CD4-positive, alpha-beta T cell treated with Interferon alpha-2 for 1 hour (primary cell): ENCODE results near the gene RCC1.
A peak's percentile ranks its signal among the peaks of the same experiment; 100 is the strongest.
"Not testable (repeated sequence)": the region's sequence is repeated elsewhere in the genome, so short reads cannot be mapped to it uniquely, and the experiment has no call there.

Experiments used
- DNase-seq, 2 donors: peaks; one replicate each; pipeline ENCODE4 v3.0.0-alpha.2; 2020 to 2022

Gene RCC1

DNA sequence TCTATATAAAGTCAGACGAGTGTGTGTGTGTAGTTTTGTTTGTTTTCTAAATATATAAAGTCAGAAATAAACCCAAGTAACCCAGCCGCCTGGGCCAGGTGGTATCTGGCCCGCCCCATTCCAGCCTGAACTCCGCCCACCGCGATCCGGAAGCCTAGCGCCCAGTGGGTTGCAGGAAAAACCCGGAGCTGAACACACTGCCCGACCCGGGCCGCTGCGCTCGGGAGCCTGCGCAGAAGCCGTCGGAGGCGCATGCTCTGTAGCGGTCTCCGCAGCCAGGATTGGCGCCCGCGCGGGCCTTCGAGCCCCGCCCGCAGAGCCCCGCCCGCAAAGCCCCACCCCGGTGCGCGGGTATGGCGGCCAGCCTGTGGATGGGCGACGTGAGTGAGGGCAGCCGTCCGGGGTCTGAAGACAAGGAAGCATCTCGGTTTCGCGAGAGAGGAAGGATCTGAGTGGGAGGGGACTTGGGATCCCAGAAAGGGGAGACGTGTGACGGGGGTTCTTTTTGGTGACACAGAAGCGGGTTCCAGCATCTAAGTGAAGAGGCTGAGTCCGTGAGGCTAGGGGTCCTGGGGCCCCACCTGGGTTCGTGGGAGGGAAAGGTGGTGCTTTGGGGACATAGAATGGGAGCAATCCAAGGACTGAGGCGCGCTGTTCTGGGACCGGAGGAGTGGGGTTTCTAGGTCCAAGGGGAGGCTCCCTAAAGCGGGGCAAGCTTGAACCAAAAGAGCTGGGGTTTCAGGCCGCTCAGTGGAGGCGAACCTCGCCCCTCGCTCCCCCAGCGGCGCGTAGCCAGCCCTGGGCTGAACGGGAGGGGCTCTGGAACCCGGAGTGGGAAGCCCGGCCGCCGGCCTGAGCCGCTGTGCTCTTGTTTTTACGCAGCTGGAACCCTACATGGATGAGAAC, 47.2 kb downstream of the RCC1 start, which contains the start of gene TRNAU1AP:
TSS of gene TRNAU1AP (plus strand) at position 328 of the 906 bp plus-strand sequence. CDS start at position 354, 26 bp downstream.
- DNase-seq: peak; percentile 96 to 98

DNA sequence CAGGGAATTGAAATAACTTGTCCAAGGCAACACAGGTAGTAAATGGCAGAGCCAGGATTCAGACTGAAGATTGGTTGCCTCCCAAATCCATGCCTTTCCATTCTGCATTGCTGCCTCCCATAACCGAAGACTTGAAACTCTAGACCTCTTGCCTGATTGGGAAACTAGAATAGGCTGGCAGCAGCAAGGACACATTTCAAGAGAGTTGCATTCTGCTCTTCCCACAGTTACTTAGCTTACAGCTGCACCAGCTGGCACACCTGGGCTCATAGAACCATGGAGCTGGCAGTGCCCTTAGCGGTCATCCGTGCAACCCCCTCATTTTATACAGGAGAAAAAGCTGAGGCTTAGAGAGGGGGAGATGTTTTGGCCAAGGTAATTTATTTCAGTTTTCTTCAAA, 55.0 kb downstream of the RCC1 start:
- DNase-seq: no peak

DNA sequence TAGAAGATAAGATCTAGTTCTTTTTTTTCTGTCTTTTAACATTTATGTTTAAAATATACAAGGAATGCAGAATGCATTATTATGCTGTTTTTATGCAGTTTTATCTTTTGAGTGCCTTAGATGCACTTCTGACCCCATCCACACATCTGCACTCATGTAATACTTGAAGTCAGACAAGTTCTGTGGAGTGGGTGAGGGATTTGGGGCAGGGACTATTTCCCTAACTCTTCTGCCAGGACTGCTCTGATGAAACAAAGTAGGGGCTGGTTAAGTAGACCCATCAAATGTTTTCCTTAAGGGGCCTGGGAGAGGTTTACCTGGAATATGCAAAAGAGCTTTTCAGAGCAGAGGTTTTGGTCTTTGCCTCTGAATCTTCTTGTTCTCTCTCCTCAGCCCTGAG, 58.5 kb downstream of the RCC1 start:
- DNase-seq: no peak

DNA sequence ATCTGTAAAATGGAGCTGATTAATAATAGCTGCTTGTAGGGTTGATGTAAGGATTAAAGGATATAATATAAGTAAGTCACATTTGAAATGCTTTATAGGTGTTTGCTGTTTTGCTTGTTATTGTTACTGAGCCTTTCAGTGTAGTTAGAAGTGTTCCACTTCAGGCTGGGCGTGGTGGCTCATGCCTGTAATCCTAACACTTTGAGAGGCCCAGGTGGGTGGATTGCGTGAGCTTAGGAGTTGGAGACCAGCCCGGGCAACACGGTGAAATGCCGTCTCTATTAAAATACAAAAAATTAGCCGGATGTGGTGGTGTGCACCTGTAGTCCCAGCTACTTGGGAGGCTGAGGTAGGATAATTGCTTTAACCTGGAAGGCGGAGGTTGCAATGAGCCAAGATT, 59.2 kb downstream of the RCC1 start:
- DNase-seq: no peak

DNA sequence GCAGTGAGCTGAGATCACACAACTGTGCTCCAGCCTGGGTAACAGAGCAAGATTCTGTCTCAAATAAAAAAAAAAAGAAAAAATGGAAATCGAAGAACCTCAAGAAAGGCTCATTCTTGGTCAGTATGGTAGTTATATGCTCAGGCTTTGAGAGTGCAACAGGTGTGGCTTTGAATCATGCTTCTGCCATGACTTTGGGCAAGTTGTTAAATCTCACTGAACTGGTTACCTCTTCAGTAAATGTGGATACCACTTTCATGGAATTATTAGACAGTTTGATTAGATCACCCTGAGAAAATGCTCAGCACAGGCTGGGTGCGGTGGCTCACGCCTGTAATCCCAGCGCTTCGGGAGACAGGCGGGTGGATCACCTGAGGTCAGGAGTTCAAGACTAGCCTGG, 59.9 kb downstream of the RCC1 start:
- DNase-seq: no peak

DNA sequence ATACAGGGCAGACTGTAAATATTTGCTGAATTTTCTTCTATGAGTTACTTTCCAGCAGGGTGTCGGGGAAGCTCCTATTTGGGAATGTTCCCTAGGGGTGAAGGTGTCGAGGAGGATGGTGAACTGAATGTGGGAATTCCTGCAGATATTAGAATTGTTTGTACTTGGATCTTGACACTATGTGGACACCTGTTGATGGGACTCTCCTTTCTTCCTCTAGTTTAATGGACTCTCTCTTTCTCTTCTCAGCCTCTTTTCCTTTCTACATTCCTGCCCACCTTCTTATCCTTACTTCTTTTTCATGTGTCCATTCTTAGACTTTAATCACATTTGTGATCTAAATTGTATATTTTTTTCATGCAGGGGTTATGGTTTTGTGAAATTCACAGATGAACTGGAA, 61.1 kb downstream of the RCC1 start:
- no peak for DNase-seq

DNA sequence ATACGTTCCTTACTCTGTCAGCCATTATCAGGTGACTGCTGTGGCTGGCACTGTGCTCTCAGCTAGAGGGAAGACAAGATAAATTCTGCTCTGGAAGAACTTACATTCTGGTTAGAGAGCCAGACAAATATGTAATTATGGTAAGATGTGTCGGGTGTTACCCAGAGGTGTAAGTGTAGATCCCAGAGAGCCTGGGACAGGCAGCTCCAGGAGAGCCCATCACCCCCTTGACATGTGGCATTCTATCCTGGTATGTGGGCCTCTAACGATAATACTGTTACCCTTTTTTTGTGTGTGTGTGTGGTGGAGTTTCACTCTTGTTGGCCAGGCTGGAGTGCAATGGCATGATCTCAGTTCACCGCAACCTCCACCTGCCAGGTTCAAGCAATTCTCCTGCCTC, 66.1 kb downstream of the RCC1 start:
- no peak for DNase-seq

DNA sequence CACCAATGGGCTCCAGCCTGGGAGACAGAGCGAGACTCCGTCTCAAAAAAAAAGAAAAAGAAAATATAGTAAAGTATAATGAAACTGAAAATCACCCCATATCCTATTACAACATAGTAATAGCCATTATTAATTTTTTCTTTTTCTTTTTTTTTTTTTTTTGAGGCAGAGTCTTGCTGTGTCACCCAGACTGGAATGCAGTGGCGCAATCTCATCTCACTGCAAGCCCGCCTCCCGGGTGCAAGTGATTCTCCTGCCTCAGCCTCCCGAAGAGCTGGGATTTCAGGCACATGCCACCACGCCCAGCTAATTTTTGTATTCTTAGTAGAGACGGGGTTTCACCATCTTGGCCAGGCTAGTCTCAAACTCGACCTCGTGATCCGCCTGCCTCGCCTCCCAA, 67.0 kb downstream of the RCC1 start:
- not testable (repeated sequence) for DNase-seq

DNA sequence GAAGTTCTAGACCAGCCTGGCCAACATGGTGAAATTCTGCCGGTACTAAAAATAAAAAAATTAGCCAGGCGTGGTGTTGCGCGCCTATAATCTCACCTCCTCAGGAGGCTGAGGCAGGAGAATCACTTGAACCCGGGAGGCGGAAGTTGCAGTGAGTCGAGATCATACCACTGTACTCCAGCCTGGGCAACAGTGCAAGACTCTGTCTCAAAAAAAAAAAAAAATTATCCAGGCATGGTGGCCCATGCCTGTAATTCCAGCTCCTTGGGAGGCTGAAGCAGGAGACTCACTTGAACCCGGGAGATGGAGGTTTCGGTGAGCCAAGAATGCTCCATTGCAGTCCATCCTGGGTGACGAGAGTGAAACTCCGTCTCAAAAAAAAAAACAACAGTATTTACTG, 67.7 kb downstream of the RCC1 start:
- no peak for DNase-seq

DNA sequence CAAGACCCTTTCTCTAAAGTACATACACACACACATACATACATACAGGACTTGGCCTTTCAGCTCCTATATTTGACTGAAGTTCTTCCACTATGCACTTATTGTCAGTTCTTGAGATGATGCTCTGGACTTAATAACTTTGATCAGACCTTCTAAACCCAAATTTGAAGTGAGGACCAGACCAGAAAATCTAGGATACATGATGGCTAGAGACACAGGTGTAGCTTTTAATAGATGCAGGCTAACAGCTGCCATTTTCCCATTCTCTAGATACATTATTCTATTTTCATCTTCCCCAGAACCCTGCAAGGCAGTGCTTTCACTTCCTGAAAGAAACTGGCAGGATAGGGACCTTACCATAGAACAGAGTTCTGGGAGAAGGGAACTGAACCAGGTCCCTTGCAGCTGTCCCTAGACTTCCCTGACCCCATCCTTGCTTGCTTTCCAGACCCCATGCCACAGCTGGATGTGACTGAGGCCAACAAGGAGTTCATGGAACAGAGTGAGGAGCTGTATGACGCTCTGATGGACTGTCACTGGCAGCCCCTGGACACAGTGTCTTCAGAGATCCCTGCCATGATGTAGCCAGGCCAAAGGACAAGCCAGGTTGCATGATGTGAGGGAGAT, 71.3 kb downstream of the RCC1 start:
- DNase-seq: no peak

DNA sequence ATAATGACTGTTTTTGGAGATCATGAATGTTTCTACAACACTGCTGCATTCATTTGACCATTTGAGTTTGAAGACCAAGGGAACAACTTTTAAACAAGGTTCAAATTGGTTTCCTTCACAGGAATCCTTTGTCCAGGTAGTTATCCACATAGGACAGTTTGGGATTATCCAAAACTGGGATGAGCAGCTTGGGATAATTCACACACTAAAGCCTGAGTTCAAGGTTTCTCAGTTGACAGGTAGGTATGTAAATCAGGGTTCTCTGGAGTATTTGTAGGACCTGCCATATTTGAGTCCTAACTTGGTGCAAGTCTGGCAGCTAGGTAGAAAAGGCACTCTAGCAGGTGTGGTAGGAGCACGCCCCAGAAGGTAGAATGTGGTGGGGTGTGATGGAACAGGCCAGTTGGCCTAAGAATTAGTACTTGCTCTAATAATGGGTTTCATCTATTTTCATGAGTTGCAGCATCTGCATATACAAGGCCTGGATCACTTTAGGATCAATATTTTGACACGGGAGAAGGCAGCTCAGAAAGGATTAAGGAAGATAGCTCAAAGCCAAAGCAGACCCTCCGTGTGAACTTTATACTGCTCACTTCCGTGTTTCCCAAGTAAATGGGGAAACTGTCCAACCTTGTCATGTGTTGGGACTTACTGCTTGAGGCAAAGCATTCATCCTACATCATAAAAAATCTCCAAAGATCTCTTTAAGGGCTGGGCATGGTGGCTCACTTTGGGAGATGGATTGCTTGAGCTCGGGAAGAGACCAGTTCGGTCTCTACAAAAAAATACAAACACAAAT, 72.1 kb downstream of the RCC1 start:
- no peak for DNase-seq

DNA sequence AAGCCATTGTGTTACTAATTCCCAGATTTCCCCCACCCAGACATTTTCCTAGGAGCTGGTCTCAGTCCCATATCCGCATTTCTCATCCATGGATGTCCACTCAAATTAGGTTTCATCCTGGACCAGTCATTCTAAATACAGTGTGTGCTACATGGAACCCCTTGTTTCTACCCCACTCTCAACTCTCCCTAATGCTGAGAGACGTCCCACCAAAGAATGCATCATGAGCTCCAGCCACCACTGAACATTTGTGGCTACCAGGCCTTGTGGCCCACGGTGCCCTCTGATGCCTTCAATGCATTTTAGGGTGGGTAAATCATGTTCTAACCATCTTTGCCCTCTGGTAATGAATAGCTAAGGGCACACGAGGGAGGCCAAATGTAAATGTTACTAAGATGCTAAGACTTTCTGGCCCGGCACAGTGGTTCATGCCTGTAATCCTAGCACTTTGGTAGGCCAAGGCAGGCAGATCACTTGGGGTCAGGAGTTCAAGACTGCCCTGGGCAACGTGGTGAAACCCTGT, 72.9 kb downstream of the RCC1 start:
- no peak for DNase-seq

DNA sequence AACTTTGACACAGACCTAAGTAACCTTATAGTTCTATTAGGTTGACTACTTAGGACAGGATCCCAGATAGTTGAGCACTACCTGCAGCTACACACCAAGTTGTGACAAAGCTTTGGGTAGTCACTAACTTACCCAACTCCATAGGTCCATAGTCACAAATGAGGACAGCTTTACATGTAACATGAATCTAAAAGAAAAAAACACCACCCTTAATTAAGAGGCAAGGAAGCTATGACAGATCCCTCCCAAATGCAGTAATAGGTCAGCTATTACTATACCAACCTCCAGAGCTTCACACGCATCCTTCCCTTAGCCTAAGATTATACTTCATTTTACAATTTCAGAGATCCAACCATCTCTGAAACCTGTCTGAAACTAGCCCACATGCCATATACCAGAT, 73.6 kb downstream of the RCC1 start:
- no peak for DNase-seq

DNA sequence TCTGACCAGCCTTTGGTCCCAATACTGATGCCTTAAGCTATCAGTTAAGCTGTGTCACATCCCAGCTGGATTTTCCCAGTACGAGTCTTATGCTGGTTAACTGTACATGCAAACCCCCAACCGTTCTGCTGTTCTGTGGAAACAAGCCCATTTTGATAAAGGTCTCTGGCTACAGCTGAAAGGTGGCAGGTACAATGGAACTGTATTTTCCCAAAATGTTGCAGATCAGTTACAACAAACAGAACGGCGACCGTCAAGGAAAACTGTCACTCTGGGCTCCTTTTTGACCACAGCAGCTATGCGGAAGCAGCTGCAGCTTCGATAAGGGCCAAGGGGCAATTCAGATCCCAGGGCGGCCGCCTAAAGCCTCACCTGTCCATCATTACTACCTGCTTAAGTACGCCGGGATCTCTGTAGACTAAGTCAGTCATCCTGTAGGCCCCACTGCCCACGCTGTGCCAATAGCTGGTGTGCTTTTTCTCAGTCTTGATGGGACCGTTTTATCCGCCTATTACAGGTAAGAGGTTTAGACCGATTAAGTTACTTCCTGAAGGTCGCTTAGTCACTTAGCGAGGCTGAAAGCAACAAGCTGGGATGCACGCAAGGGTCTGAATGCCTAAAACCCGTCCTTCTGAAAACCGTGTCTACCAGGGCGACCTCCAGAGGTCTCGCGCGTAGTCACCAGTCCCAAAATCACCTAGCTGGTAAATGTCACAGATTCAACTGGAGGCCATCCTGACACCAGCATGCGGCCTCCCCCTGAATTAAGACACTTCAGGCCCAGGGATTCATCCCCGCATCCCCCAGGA, 75.1 kb downstream of the RCC1 start:
- DNase-seq: peak; percentile 53 to 70

DNA sequence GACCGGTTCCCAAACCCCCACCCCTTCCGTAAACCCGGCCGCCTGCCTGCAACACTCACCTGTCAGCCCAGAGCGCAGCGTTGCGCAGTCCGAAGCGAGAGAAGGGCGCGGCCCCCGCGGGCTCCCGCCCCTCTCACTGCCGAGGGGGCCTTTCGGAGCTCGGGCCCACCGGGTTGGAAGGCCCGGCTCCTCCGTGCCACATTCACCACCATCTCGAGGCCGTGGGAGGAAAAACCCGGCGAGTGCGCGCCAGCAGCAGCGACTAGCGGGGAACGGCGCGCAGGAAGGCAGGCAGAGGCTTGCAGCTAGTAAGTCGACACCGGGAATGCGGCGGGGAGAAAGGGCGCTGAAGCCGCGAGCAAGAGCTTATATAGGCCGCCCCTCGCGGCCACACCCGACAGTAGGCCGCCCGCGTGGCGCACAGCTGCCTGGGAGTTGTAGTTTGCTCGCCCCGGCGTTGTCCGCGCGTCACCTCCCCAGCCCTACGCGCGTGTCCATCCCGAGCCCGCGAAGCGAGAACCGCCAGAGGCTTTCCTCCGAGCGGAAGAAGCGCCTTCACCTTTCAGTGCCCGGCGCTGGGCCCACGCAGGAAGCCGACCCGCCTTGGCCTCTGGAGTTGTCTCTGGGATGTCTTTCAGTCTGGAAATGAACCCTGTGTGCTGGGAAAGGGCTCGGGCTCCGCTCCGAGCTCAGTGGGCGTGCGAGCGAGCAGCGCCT, 75.8 kb downstream of the RCC1 start:
- DNase-seq: peak; percentile 93 to 95

DNA sequence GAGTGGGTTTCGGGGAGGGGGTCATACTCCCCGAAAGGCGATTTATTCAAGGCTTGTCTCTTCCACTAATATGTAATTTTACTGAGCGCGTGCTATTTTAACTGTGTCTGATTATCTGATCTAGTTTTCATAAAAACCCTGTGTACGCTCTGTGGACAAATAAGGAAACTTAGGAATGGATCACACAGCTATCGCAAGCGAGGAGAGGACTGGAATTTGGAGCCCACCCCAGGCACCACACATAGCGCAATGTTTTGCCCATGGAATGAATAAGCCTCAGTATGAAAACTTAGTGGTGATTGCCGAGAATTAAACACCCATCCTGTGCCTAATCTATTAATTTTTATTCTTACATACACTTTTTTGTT, 76.4 kb downstream of the RCC1 start:
- DNase-seq: no peak

DNA sequence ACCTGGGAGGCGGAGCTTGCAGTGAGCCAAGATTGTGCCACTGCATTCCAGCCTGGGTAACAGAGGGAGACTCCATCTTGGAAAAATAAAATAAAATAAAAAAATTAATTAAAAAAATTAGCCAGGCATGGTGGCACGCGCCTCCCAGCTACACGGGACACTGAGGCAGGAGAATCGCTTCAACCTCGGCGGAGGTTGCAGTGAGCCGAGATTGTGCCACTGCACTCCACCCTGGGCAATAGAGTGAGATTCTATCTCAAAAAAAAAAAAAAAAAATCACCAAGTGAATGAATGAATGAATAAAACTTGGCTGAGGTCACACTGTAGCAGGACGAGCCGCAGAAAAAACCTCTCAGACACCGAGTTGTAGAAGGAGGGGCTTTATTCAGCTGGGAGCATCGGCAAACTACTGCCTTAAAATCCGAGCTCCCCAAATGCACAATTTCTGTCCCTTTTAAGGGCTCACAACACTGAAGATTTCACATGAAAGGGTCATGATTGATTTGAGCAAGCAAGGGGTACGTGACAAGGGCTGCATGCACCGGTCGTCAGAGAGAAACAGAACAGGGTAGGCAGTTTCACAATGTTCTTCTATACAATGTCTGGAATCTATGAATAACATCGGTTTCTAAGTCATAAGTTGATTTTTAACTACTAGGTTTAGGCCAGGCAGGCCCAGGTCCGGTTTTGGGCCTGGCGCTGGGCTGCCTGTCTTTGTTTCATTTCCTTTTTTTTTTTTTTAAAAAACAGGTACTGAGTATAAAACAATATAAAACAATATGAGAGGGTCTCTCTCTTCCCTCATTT, 80.9 kb downstream of the RCC1 start:
- not testable (repeated sequence) for DNase-seq
